ENCODE results near the gene FCHO2. TPM values are rescaled to one million over a fixed set of nuclear protein-coding genes. Genes with fewer than 3 reads are reported as not detected.

Gene FCHO2
- total RNA-seq, 1 donor from 2014 or later, result 13.3 TPM

GRCh38 chr5:73094415-73094814 lies 138.6 kb downstream of the FCHO2 start:
- Mint-ChIP-seq H3K4me1 (ENCODE audit: low read depth, unreplicated experiment) (no peaks in the 10 kb centered on the region), H3K4me3 (ENCODE audit: unreplicated experiment) (no peak overlapping the region), H3K27me3 (ENCODE audit: unreplicated experiment) (no peaks in the 10 kb centered on the region), H3K9me3 (ENCODE audit: unreplicated experiment) (peaks cover 1% of the 10 kb centered on the region), H3K27ac (ENCODE audit: unreplicated experiment) (no peak overlapping the region), H3K36me3 (ENCODE audit: unreplicated experiment) (peaks cover 8% of the 10 kb centered on the region)
- DNase-seq, result no peak
- TF ChIP-seq, protein P1, sequence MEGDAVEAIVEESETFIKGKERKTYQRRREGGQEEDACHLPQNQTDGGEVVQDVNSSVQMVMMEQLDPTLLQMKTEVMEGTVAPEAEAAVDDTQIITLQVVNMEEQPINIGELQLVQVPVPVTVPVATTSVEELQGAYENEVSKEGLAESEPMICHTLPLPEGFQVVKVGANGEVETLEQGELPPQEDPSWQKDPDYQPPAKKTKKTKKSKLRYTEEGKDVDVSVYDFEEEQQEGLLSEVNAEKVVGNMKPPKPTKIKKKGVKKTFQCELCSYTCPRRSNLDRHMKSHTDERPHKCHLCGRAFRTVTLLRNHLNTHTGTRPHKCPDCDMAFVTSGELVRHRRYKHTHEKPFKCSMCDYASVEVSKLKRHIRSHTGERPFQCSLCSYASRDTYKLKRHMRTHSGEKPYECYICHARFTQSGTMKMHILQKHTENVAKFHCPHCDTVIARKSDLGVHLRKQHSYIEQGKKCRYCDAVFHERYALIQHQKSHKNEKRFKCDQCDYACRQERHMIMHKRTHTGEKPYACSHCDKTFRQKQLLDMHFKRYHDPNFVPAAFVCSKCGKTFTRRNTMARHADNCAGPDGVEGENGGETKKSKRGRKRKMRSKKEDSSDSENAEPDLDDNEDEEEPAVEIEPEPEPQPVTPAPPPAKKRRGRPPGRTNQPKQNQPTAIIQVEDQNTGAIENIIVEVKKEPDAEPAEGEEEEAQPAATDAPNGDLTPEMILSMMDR (IDR thresholded peaks at IDR 0.05; ENCODE audit: partially characterized antibody, unreplicated experiment), result no peak

DNA sequence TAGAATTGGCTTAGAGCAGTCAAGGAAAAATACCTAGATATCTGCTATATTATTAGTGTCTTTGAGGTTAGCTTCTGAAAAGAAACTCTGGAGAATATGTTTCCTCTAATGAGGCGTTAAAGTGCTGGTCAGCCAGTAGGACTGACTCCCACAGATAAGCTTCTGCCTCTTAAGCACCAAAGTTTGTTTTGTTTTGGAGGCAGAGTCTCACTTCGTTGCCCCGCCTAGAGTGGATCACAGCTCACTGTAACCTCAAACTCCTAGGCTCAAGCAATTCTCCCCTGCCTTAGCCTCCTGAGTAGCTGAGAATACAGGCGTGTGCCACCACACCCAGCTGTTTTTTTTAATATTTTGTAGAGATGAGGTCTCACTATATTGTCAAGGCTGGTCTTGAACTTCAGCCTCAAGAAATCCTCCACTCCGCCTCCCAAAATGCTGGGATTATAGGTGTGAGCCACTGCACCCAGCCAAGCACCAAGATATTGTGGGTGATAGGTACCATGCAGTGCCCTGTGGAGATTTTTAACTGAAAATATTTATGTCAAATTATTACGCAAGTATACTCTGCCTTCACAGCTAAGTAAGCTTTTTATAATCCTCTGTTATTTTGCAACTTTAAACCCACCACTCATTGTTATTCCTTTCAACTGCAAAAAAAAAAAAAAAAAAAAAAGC lies 139.9 kb downstream of the FCHO2 start:
- no peaks in the 10 kb centered on the region for H3K27me3 Mint-ChIP-seq (ENCODE audit: unreplicated experiment)
- no peaks in the 10 kb centered on the region for H3K4me1 Mint-ChIP-seq (ENCODE audit: low read depth, unreplicated experiment)
- peaks cover 8% of the 10 kb centered on the region for H3K36me3 Mint-ChIP-seq (ENCODE audit: unreplicated experiment)
- DNase-seq, result no peak
- no peak overlapping the region for H3K27ac Mint-ChIP-seq (ENCODE audit: unreplicated experiment)
- H3K9me3 Mint-ChIP-seq (ENCODE audit: unreplicated experiment), result peaks cover 1% of the 10 kb centered on the region
- H3K4me3 Mint-ChIP-seq (ENCODE audit: unreplicated experiment), result no peak overlapping the region
- TF ChIP-seq, protein P1 (IDR thresholded peaks at IDR 0.05; ENCODE audit: partially characterized antibody, unreplicated experiment), result no peak

- peaks cover 8% of the 10 kb centered on the region for H3K36me3 Mint-ChIP-seq (ENCODE audit: unreplicated experiment)
- TF ChIP-seq, protein P1 (IDR thresholded peaks at IDR 0.05; ENCODE audit: partially characterized antibody, unreplicated experiment), result no peak
- no peaks in the 10 kb centered on the region for H3K27me3 Mint-ChIP-seq (ENCODE audit: unreplicated experiment)
- no peaks in the 10 kb centered on the region for H3K4me1 Mint-ChIP-seq (ENCODE audit: low read depth, unreplicated experiment)
- DNase-seq, result no peak
- no peak overlapping the region for H3K27ac Mint-ChIP-seq (ENCODE audit: unreplicated experiment)
- H3K4me3 Mint-ChIP-seq (ENCODE audit: unreplicated experiment), result no peak overlapping the region
- H3K9me3 Mint-ChIP-seq (ENCODE audit: unreplicated experiment), result peaks cover 1% of the 10 kb centered on the region
Observed at GRCh38 chr5:73096239-73096575, 140.4 kb downstream of the FCHO2 start.

DNA sequence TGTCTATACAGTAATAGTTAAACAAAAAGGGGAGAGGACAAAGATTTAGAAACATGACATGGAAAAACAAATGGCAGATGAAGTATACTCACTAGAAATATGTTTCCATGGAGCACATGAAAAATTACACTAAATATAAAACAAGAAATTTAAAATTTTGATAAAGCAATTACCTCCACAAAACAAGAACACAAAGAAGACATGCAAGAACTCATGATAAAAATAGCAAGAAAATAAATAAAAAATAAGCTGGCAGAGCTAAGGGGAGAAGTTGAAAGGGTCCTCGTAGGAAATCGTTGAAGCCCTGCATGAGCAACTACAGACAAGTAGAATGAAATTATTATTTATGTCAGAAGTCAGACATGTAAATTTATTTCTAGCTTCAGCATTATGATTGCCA lies 141.9 kb downstream of the FCHO2 start:
- no peak overlapping the region for H3K4me3 Mint-ChIP-seq (ENCODE audit: unreplicated experiment)
- no peak overlapping the region for H3K27ac Mint-ChIP-seq (ENCODE audit: unreplicated experiment)
- DNase-seq, result no peak
- no peaks in the 10 kb centered on the region for H3K4me1 Mint-ChIP-seq (ENCODE audit: low read depth, unreplicated experiment)
- TF ChIP-seq, protein P1 (IDR thresholded peaks at IDR 0.05; ENCODE audit: partially characterized antibody, unreplicated experiment), result no peak
- no peaks in the 10 kb centered on the region for H3K27me3 Mint-ChIP-seq (ENCODE audit: unreplicated experiment)
- peaks cover 1% of the 10 kb centered on the region for H3K9me3 Mint-ChIP-seq (ENCODE audit: unreplicated experiment)
- H3K36me3 Mint-ChIP-seq (ENCODE audit: unreplicated experiment), result peaks cover 8% of the 10 kb centered on the region

DNA sequence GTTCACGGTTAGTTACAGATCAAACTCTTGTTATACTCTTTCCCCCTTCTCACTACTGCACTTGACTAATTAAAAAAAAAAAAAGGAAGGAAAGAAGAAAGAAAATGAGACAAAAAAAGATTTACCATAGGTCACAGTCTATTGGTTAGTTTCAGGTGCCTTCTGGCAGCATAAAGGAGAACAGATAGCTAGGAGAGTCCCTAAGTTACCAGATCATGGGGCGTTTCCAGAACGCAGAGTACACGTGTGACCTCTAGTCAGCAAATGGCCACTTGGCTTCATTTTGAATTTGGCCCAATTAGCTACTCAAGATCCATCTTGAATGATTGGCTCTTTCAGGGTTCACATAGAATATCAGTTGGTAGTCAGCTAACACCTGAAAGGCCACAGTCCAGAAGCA lies 144.3 kb downstream of the FCHO2 start:
- Mint-ChIP-seq H3K4me3 (ENCODE audit: unreplicated experiment) (no peak overlapping the region), H3K27ac (ENCODE audit: unreplicated experiment) (no peak overlapping the region), H3K9me3 (ENCODE audit: unreplicated experiment) (peaks cover 1% of the 10 kb centered on the region), H3K27me3 (ENCODE audit: unreplicated experiment) (peaks cover 3% of the 10 kb centered on the region), H3K4me1 (ENCODE audit: low read depth, unreplicated experiment) (no peaks in the 10 kb centered on the region), H3K36me3 (ENCODE audit: unreplicated experiment) (peaks cover 8% of the 10 kb centered on the region)
- DNase-seq, result no peak
- TF ChIP-seq, protein P1 (IDR thresholded peaks at IDR 0.05; ENCODE audit: partially characterized antibody, unreplicated experiment), result no peak

Measured in glutamatergic neuron (in vitro differentiated cells).